Esophagus muscularis mucosa (tissue), 4 donors: ENCODE measurements around the gene CHEK1. TPM values are rescaled to one million over a fixed set of nuclear protein-coding genes. Genes with fewer than 3 reads are reported as not detected.
A peak's percentile ranks its signal among the peaks of the same experiment; 100 is the strongest.

Experiments used
- DNase-seq: peaks from one replicate; pipeline ENCODE4 v3.0.0-alpha.2; 2017; ENCODE audit errors: extremely low spot score
- H3K27ac ChIP-seq, 4 donors: fragments of 200-600 bp; sonication (generic); replicated peaks in 1 of 4; 1 replicate in 3 of 4; 2 replicates in 1 of 4; pipeline ENCODE4 v1.5.1; 2016 to 2019; ENCODE audit warnings: mild to moderate bottlenecking in 1 of 4
- H3K27me3 ChIP-seq, 4 donors: fragments of 200-600 bp; sonication (generic); one replicate each; pipeline versions ENCODE4 v1.5.1 to v1.6.0; 2016 to 2019
- H3K36me3 ChIP-seq, 4 donors: fragments of 200-600 bp; sonication (generic); one replicate each; pipeline ENCODE4 v1.5.1; 2016 to 2019
- H3K4me1 ChIP-seq, 4 donors: fragments of 200-600 bp; sonication (generic); one replicate each; pipeline ENCODE4 v1.5.1; 2016 to 2019
- H3K4me3 ChIP-seq, 4 donors: fragments of 200-600 bp; sonication (generic); 1 replicate in 2 of 4; 2 replicates in 2 of 4; pipeline ENCODE4 v1.5.1; 2016 to 2019; ENCODE audit warnings: mild to moderate bottlenecking in 4 of 4, moderate library complexity in 1 of 4
- H3K9me3 ChIP-seq, 4 donors: fragments of 200-600 bp; sonication (generic); 1 replicate in 3 of 4; 2 replicates in 1 of 4; pipeline ENCODE4 v1.5.1; 2016 to 2019
- EP300 ChIP-seq: sonication (generic); formaldehyde crosslinking; IDR thresholded peaks from one replicate; pipeline ENCODE4 v1.6.1; 2017; ENCODE audit warnings: antibody characterized with exemption
- POLR2A ChIP-seq: fragments of 450-650 bp; IDR thresholded peaks from one replicate; pipeline ENCODE4 v1.6.1; 2017; ENCODE audit warnings: antibody characterized with exemption, moderate library complexity, mild to moderate bottlenecking, low read depth
- POLR2AphosphoS5 ChIP-seq, 2 donors: sonication (generic); formaldehyde crosslinking; IDR thresholded peaks; one replicate each; pipeline ENCODE4 v1.6.1; 2017; ENCODE audit warnings: antibody characterized with exemption in 2 of 2
- WGBS: methylation state at CpG from one replicate; pipeline ENCODE4 v1.1.5; 2018; 5-methylcytosine and 5-hydroxymethylcytosine counted together
- intact Hi-C: fragments of 100-400 bp; cut with DNase I; formaldehyde crosslinking; loops from one replicate; pipeline ENCODE4 v1.15.1; 2023
- total RNA-seq, 4 donors: library from RNA; depleted of rRNA; stranded (reverse); fragments of >200 nt; gene quantifications; one replicate each; pipeline versions ENCODE4 v1.1.0 to v1.2.1, GENCODE V29; 2016
- TF ChIP-seq, protein P1 (sequence below), 3 experiments: fragments of 200-600 bp in 2 of 3; fragments of 450-650 bp in 1 of 3; sonication (generic) in 2 of 3; IDR thresholded peaks; one replicate each; pipeline ENCODE4 v1.5.1; 2017 to 2019; ENCODE audit warnings: antibody characterized with exemption in 3 of 3, mild to moderate bottlenecking in 2 of 3, moderate library complexity in 1 of 3

CHEK1 gene
- total RNA-seq, 4 donors from 2014 or later = 1.9 to 4.2 (median 2.5) TPM

DNA sequence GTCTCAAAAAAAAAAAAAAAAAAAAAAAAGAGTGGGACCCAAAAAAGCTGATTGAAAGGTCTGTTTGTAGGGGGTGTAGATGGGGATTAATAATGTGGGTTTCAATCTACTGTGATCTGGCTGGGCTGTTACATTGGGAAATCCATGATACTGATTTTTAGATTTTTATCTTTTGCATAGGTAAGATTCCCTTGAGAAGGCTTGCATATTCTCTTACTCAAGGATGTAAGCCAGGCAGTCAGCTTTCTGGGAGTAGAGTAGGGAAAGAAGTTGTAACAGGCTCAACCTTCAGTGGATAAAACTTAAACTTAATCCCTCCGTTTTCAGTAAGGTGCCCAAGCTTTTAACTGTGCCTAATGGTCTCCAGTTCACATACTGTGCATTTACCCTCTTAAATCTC, 1.9 kb upstream of the CHEK1 start:
- no peak overlapping the region for H3K27ac ChIP-seq
- no peak for DNase-seq
- H3K4me1 ChIP-seq = peaks cover 14 to 33% (median 24%) of the 10 kb centered on the region in 4 donors
- H3K27me3 ChIP-seq = no peaks in the 10 kb centered on the region
- H3K36me3 ChIP-seq = peaks cover 29 to 40% (median 36%) of the 10 kb centered on the region in 4 donors
- intact Hi-C loops = loop anchor here (10.0 kb wide), 1 partner anchor 128 kb away; the partner anchor contains the start of gene FEZ1
- no peak for TF ChIP-seq POLR2A
- TF ChIP-seq, protein P1, sequence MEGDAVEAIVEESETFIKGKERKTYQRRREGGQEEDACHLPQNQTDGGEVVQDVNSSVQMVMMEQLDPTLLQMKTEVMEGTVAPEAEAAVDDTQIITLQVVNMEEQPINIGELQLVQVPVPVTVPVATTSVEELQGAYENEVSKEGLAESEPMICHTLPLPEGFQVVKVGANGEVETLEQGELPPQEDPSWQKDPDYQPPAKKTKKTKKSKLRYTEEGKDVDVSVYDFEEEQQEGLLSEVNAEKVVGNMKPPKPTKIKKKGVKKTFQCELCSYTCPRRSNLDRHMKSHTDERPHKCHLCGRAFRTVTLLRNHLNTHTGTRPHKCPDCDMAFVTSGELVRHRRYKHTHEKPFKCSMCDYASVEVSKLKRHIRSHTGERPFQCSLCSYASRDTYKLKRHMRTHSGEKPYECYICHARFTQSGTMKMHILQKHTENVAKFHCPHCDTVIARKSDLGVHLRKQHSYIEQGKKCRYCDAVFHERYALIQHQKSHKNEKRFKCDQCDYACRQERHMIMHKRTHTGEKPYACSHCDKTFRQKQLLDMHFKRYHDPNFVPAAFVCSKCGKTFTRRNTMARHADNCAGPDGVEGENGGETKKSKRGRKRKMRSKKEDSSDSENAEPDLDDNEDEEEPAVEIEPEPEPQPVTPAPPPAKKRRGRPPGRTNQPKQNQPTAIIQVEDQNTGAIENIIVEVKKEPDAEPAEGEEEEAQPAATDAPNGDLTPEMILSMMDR (IDR thresholded peaks at IDR 0.05) = no peak
- no peak for TF ChIP-seq EP300
- no peak for TF ChIP-seq POLR2AphosphoS5 (IDR thresholded peaks at IDR 0.05)
- H3K9me3 ChIP-seq = no peaks in the 10 kb centered on the region
- no peak overlapping the region for H3K4me3 ChIP-seq
- WGBS = 64% methylated on average over 1 of the region's 1 CpG

GRCh38 chr11:125625225-125625629, 264 bp downstream of the CHEK1 start:
- Histone ChIP-seq H3K4me3 (peak overlapping the region; percentile 64 to 87 (median 68)), H3K27me3 (no peaks in the 10 kb centered on the region), H3K4me1 (peaks cover 14 to 33% (median 24%) of the 10 kb centered on the region in 4 donors), H3K27ac (peak overlapping the region; percentile 90 to 95 (median 92)), H3K9me3 (no peaks in the 10 kb centered on the region), H3K36me3 (peaks cover 8 to 18% (median 14%) of the 10 kb centered on the region in 4 donors)
- 1% methylated on average over 12 of the region's 20 CpGs for WGBS
- intact Hi-C loops = loop anchor here (10.0 kb wide), 1 partner anchor 130 kb away; the partner anchor contains the start of gene FEZ1
- no peak for DNase-seq
- TF ChIP-seq POLR2AphosphoS5 (IDR thresholded peaks at IDR 0.05) = no peak
- TF ChIP-seq, protein P1 (IDR thresholded peaks at IDR 0.05) = no peak
- no peak for TF ChIP-seq POLR2A
- no peak for TF ChIP-seq EP300

- H3K27ac ChIP-seq = peak overlapping the region; percentile 90 to 95 (median 92)
- intact Hi-C loops = loop anchor here (10.0 kb wide), 1 partner anchor 131 kb away; the partner anchor contains the start of gene FEZ1
- peaks cover 5 to 13% (median 9%) of the 10 kb centered on the region in 4 donors for H3K36me3 ChIP-seq
- DNase-seq = peak; percentile 94
- peaks cover 14 to 33% (median 24%) of the 10 kb centered on the region in 4 donors for H3K4me1 ChIP-seq
- under 1% methylated on average over 28 of the region's 51 CpGs for WGBS
- peak overlapping the region; percentile 64 to 87 (median 68) for H3K4me3 ChIP-seq
- no peaks in the 10 kb centered on the region for H3K27me3 ChIP-seq
- H3K9me3 ChIP-seq = no peaks in the 10 kb centered on the region
- TF ChIP-seq POLR2A = no peak
- TF ChIP-seq POLR2AphosphoS5 (IDR thresholded peaks at IDR 0.05) = peak; percentile 89 to 90
Observed at GRCh38 chr11:125625630-125626287, 796 bp downstream of the CHEK1 start.

DNA sequence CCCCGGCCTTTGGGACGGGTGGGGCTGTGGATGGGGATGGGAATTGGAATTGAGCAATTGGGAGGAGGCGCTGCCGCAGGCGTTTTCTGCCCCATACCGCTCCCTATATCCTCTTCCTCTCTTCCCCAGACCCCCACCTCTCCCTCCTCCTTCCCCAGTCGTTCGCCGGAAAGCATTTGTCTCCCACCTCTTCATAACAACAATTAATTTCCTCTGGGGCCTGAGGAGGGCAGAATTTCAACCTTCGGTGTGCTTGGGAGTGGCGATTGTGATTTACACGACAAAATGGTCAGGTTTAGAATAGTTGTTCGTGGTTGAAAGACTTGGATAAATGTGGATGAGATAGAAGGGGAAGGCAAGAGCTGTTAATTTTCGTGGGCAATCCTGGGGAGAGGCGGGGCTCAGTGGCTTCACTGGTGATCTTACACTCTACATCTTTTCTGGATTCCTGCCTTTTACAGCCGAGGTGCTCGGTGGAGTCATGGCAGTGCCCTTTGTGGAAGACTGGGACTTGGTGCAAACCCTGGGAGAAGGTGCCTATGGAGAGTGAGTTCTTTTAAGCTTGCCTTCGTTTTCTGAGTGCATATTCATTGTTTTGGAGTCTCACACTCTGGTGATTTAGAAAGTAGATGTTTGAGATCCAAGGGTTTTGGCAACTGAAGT, 1.5 kb downstream of the CHEK1 start:
- peaks cover 0 to 6% (median 3%) of the 10 kb centered on the region in 4 donors for H3K36me3 ChIP-seq
- no peak for DNase-seq
- H3K4me1 ChIP-seq = peaks cover 14 to 33% (median 24%) of the 10 kb centered on the region in 4 donors
- H3K4me3 ChIP-seq = peak overlapping the region; percentile 64 to 87 (median 68)
- no peaks in the 10 kb centered on the region for H3K9me3 ChIP-seq
- peak overlapping the region; percentile 90 to 95 (median 92) for H3K27ac ChIP-seq
- intact Hi-C loops = loop anchor here (10.0 kb wide), 1 partner anchor 132 kb away; the partner anchor contains the start of gene FEZ1
- WGBS = under 1% methylated on average over 16 of the region's 18 CpGs
- no peaks in the 10 kb centered on the region for H3K27me3 ChIP-seq
- TF ChIP-seq POLR2AphosphoS5 (IDR thresholded peaks at IDR 0.05) = no peak
- TF ChIP-seq, protein P1 (IDR thresholded peaks at IDR 0.05) = peak in 1 of 3 experiments; percentile 14
